Esophagus mucosa (tissue), 1 donor: ENCODE data around the gene RNF183. TPM values are rescaled to one million over a fixed set of nuclear protein-coding genes. Genes with fewer than 3 reads are reported as not detected.
A peak's percentile ranks its signal among the peaks of the same experiment; 100 is the strongest.

Experiments
- ATAC-seq: fragments of 200-7000 bp; cut with Tn5 transposase; one replicate; pipeline ENCODE4 v1.9.1; 2020
- total RNA-seq: library from RNA; stranded (reverse); gene quantifications from one replicate; pipeline ENCODE4 v1.2.4, GENCODE V29; 2023
- donor health status: DM: yes; HTN: yes; CAD: no.

RNF183 gene
- total RNA-seq = 4.2 TPM

- peak; percentile 84 for ATAC-seq
Observed at GRCh38 chr9:113302792-113303418, at the start of gene RNF183. Gene RNF183, minus strand, starts transcription at chr9:113303376. Its CDS starts 5,192 bp downstream, at chr9:113298184.

- ATAC-seq = peak; percentile 68
Observed at GRCh38 chr9:113352411-113352810, 49.2 kb upstream of the RNF183 start.

GRCh38 chr9:113352006-113352405, 48.8 kb upstream of the RNF183 start:
- ATAC-seq = no peak

- ATAC-seq = no peak
Observed at GRCh38 chr9:113350937-113351336, 47.8 kb upstream of the RNF183 start.

GRCh38 chr9:113350107-113350661, 47.0 kb upstream of the RNF183 start:
- peak; percentile 19 for ATAC-seq

- ATAC-seq = peak; percentile 71
Observed at GRCh38 chr9:113349445-113350094, 46.4 kb upstream of the RNF183 start, which contains the start of gene BSPRY. Gene BSPRY, plus strand, starts transcription at chr9:113349541. Its CDS starts 39 bp downstream, at chr9:113349580.

GRCh38 chr9:113349066-113349444, 45.9 kb upstream of the RNF183 start:
- ATAC-seq = no peak

GRCh38 chr9:113348437-113348836, 45.3 kb upstream of the RNF183 start:
- no peak for ATAC-seq

- no peak for ATAC-seq
Observed at GRCh38 chr9:113345671-113346070, 42.5 kb upstream of the RNF183 start.

- ATAC-seq = no peak
Observed at GRCh38 chr9:113345190-113345589, 42.0 kb upstream of the RNF183 start.

GRCh38 chr9:113343732-113344231, 40.6 kb upstream of the RNF183 start:
- peak; percentile 39 for ATAC-seq

GRCh38 chr9:113341712-113342410, 38.7 kb upstream of the RNF183 start:
- ATAC-seq = peak; percentile 94

GRCh38 chr9:113340011-113340699, 37.0 kb upstream of the RNF183 start, which contains the start of gene WDR31:
Gene WDR31, minus strand, starts transcription at chr9:113340275. Its CDS starts 8,253 bp downstream, at chr9:113332022.
- ATAC-seq = peak; percentile 85

GRCh38 chr9:113337714-113338113, 34.5 kb upstream of the RNF183 start:
- ATAC-seq = no peak

GRCh38 chr9:113331780-113332179, 28.6 kb upstream of the RNF183 start:
- ATAC-seq = no peak

GRCh38 chr9:113328045-113328782, 25.0 kb upstream of the RNF183 start:
- ATAC-seq = no peak

- no peak for ATAC-seq
Observed at GRCh38 chr9:113326230-113326629, 23.1 kb upstream of the RNF183 start.

- no peak for ATAC-seq
Observed at GRCh38 chr9:113322671-113323070, 19.5 kb upstream of the RNF183 start.

GRCh38 chr9:113320051-113320450, 16.9 kb upstream of the RNF183 start:
- no peak for ATAC-seq

- no peak for ATAC-seq
Observed at GRCh38 chr9:113319054-113319453, 15.9 kb upstream of the RNF183 start.

GRCh38 chr9:113317777-113318176, 14.6 kb upstream of the RNF183 start:
- ATAC-seq = no peak

- ATAC-seq = no peak
Observed at GRCh38 chr9:113316030-113316429, 12.9 kb upstream of the RNF183 start.
